NCI-H2081 (cell line): Measurements from ENCODE around the gene LKAAEAR1.
"Not testable (repeated sequence)": the region's sequence is repeated elsewhere in the genome, so short reads cannot be mapped to it uniquely, and the experiment has no call there.

Experiments used
- DNase-seq, 2 experiments: peaks; one replicate each; lab custom pipeline; 2025; lab: John Stamatoyannopoulos, UW

Gene LKAAEAR1, protein sequence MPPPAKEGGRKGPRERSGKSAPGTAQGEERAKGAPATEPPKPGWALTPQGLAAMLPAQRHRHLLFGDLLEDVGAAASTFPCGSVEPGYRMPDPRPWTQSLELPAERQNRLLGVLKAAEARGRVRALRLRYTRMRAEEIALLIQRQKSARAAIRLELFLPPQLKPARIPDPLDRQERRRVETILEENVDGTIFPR

DNA sequence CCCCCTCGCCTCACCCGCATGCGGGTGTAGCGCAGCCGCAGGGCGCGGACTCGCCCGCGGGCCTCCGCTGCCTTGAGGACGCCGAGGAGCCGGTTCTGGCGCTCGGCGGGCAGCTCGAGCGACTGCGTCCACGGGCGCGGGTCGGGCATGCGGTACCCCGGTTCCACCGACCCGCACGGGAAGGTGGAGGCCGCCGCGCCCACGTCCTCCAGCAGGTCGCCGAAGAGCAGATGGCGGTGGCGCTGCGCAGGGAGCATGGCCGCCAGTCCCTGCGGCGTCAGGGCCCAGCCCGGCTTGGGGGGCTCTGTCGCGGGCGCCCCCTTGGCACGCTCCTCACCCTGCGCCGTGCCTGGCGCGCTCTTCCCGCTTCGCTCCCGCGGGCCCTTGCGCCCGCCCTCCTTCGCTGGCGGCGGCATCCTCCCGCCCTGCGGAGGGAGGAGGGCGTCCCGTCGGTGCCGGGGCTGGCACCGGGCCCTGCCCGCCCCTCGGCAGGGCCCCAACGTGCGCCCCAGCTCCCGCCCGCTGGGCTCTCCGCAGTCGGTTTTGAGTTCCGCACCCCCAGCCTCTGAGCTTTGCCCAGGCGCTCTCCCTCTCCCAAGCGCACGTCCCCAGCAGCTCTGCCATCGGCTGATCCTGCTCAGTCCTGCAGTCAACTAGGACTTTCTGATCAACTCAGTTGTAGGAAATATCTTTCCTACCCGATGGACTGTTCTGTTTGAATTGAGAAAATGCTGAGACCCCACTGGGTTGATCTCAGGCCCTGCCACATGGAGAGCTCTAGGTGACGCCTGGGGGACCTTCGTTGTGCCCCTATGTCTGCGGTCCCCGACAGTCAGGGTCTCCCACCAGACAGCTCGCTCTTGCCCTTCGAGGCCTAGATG is at the start of gene LKAAEAR1:
LKAAEAR1 (minus strand) TSS at position 595 of the 881 bp plus-strand sequence; CDS start at position 416, 179 bp downstream.
- peak in 1 of 2 experiments; percentile 25 for DNase-seq

DNA sequence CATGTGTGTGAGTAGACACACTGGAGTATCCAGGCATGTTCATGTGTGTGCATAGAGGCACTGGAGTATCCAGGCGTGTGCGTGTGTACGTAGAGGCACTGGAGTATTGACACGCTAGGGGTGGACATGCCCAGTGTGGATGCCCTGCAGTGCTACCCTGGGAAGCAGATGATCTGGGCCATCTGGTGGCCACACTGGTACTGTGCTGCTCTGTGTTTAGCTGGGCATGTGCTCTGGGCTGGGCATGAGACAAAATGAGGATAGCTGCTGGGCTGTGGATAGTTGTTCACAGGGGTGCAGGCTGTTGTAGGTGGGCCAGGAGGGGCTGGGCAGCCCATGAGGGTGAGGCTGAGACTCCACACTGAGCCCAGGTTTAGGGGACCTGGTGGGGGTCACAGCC is 47.2 kb upstream of the LKAAEAR1 start:
- peak in 1 of 2 experiments; percentile 24 for DNase-seq

DNA sequence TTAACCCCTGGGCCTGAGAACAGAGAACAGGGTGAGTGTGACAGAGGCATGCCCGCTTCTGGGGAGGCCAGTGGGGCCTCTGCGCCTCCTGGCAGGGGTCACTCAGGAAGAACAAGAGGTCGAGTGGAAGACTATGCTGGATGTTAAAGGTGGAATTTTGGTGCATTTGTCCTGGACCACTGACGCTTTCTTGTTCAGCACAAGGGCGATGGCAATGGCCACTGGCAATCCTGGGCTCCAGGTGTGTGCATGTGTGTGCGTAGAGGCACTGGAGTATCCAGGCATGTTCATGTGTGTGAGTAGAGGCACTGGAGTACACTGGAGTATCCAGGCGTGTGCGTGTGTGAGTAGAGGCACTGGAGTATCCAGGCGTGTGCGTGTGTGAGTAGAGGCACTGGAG is 46.7 kb upstream of the LKAAEAR1 start:
- DNase-seq, result no peak

DNA sequence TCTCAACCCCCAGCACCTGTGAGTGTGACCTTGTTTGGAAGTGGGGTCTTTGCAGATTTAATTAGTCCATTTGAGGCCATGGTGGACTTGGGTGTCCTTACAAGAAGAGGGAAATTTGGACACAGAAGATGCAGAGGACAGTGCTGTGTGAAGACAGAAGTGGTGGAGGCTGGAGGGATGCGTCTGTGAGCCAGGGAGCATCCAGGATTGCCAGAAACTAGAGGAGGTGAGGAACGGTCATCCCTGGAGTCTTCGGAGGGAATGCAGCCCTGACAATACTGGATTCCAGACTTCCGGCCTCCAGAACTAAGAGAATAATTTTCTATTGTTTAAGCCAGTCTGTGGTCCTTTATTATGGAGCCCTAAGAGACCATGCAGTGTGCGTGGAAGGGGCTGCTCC is 46.1 kb upstream of the LKAAEAR1 start:
- no peak for DNase-seq

DNA sequence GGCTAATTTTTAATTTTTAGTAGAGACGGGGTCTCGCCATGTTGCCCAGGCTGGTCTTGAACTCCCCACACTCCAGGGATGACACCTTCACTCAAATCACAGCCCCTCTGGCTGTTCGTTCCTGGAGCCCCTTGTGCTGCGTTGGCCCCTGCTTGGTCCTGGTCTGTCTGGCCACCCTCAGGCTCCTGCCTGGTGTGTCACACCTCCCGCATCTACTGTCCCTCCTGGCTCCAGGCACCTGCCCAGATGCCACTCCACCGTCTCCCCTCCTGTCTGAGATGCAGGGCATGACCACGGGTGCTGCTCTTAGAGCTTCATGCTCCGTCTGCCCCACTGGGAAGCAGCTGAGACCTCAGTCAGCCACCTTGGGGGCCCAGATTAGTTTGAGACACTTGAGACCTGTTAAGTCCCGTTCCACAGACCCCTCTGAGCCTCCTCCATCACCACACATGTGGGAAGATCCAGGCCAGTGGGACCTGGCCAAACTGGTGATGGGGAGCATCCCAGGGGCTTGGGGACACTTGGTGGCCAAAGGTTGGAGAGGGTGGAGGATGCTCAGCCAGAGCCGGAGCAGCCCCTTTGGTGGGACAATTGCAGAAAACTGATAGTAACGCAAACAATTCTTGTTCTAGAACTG is 45.1 kb upstream of the LKAAEAR1 start:
- no peak for DNase-seq

DNA sequence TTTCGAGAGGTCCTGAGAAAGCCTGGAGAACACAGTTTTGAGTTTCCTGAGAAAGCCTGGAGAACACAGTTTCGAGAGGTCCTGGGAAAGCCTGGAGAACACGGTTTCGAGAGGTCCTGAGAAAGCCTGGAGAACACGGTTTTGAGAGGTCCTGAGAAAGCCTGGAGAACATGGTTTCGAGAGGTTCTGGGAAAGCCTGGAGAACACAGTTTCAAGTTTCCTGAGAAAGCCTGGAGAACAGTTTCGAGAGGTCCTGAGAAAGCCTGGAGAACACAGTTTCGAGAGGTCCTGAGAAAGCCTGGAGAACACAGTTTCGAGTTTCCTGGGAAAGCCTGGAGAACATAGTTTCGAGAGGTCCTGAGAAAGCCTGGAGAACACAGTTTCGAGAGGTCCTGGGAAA is 39.3 kb upstream of the LKAAEAR1 start:
- DNase-seq, result not testable (repeated sequence)

DNA sequence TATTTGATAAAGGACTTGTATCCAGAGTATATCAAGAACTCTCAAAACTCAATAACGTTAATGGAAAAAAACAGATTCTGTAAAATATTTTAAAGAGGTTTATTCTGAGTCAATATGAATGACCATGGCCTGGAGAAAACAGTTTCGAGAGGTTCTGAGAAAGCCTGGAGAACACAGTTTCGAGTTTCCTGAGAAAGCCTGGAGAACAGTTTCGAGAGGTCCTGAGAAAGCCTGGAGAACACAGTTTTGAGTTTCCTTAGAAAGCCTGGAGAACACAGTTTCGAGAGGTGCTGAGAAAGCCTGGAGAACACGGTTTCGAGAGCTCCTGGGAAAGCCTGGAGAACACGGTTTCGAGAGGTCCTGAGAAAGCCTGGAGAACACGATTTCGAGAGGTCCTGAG is 38.7 kb upstream of the LKAAEAR1 start:
- not testable (repeated sequence) for DNase-seq

DNA sequence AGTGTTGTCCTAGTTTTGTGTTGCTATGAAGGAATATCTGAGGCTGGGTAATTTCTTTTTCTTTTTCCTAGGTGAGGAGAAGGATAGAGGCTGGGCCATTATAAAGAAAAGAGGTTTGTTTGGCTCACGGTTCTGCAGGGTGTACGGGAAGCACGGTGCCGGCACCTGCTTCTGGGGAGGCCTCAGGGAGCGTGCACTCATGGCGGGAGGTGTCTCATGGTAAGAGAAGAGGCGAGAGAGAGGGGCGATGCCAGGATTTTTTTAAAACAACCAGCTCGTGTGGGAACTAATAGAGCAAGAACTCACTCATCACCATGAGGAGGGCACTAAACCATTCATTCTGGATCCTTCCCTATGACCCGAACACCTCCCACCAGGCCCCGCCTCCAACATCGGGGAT is 37.4 kb upstream of the LKAAEAR1 start:
- no peak for DNase-seq

DNA sequence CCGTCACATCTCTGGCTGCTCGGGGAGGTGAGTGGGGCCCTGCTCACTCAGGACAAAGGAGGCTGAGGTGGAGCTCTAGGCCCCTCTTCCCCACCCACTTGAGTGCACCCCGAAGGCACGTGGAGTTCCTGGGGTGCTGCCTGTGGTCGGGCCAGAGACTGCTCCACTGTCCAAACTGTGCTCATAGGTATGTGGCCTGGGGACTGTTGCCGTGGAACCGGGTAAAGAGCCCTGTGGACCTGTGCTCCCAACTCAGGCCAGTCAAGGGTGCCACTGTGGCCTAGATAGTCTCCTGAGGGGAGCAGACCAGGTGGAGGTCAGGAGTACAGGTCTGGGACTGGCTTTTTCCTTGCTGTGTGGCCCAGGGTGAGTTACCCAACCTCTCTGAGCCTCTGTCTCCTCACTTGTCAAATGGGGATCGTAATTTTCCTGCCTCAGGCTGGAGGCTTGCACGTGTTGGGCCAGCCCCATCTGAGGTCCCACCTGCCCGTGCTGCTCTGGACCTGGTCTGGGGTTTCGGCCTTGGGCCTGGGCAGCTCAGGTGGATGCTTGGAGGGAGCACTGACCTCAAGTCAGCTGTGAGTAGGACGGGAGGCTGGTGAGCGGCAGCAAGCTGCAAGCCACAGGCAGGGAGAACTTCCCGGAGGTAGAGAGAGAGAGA is 35.6 kb upstream of the LKAAEAR1 start:
- DNase-seq, result no peak

DNA sequence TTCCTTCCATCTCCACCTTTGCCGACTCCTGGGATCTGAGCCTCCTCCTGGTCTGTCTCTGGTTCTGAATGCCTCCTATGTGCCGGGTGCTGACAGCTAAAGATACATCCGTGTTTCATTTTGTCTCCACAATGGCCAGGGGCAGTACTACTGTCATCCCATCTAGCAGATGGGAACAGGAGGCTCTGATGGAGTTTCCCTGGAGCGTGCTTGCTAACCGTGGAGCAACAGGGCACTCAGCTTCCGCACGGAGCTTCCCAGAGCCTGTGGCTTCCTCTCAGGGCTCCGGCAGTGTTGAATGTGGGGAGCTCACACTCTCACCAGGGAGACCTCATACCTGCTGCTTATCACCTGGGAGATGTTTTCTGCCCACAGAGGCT is 35.1 kb upstream of the LKAAEAR1 start:
- DNase-seq, result no peak

DNA sequence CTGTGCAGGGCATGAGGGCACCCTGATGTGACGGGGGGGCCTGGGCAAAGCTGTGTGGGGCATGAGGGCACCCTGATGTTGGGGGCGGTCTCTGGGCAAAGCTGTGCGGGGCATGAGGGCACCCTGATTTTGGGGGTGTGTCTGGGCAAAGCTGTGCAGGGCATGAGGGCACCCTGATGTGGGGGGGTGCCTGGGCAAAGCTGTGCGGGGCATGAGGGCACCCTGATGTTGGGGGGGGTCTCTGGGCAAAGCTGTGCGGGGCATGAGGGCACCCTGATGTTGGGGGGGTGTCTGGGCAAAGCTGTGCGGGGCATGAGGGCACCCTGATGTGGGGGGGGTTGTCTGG is 33.2 kb upstream of the LKAAEAR1 start:
- DNase-seq, result not testable (repeated sequence)

DNA sequence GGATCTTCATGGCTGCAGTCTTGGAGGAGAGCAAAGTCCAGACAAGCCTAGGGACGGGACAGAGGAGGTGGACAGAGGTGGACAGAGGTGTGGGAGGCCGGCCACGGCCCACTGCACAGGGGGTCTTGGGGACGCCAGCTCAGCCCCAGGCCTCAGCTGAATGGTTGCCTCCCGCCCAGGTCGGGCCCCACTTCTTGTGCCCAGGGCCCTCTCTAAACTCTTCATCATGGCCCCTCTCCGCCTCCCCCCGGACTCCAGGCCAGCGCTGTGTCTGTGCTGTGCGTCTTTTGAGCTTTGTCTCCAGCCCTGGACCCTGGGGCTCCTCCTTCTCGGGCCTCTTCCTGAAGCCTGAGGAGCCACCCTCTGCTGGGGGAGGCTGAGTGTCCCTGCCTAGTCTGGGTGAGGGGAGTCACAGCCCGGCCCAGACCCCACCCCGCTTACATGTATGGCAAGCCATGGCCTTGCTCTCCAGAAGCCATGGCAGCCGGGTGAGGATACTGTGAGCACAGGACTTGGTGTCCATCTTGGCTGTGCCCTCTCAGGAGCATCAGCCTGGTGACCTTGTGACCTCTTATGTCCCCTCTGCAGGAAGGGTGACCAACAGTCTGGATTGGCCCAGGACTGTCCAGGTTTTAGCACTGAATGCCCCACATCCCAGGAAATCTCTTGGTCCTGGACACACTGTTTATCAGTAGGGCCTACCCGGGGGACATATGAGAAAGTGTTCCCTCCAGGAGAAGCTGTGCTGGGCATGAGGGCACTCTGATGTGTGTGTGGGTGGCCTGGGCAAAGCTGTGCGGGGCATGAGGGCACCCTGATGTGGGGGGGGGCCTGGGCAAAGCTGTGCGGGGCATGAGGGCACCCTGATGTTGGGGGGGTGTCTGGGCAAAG is 32.6 kb upstream of the LKAAEAR1 start:
- no peak for DNase-seq

DNA sequence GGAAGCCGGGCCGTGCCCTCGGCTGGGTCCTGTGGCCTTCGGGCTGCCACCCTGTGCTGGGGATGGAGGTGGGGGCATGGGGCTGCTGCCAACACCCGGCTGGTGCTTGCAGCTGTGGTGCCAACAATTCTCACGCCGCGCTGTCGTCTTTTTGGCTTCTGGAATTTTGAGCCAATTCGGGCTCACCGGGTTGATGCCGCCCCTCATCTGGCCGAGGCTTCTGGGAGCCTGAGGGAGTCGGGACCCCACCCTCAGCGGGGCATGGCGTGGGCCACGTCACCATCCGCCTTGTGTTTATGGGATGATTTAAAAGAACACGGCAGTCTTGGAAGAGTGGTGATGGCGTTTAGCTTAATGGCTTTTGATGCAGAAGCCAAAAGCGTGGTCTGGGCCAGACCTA is 31.8 kb upstream of the LKAAEAR1 start:
- DNase-seq, result no peak

DNA sequence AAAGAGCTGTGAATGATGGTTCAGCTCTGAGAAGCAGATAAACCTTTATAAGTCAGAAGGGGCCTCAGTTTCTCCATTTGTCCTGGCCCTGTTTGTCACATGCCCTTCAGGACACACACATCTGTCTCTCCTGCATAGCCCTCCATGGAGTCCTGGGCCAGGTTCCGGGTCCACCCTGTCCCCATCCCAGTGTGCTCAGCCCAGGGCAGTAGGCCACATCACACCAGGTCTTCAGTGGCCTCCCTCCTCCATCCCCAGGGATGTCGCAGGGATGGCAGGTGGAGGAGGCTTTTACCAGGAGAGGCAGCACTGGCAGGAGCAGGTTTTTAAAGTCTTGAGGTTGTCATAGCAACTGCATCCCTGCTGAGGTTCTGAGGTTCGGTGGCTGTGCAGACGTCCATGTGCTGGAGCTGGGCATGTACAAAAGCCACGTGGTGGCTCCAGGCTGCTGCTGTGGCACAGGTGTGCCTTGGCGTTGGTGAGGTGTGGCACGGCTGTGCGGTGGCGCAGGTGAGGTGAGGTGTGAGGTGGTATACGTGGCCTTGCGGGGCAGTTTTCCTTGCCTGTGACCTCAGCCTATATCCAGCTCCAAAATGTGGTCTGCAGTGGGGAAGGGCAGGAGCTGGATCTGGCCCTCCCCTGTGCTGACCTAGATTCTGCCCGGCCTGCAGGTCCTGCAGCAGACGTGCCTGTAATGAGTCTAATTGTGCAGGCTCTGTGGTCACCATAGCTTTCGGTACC is 31.1 kb upstream of the LKAAEAR1 start:
- peak in 1 of 2 experiments; percentile 13 for DNase-seq

DNA sequence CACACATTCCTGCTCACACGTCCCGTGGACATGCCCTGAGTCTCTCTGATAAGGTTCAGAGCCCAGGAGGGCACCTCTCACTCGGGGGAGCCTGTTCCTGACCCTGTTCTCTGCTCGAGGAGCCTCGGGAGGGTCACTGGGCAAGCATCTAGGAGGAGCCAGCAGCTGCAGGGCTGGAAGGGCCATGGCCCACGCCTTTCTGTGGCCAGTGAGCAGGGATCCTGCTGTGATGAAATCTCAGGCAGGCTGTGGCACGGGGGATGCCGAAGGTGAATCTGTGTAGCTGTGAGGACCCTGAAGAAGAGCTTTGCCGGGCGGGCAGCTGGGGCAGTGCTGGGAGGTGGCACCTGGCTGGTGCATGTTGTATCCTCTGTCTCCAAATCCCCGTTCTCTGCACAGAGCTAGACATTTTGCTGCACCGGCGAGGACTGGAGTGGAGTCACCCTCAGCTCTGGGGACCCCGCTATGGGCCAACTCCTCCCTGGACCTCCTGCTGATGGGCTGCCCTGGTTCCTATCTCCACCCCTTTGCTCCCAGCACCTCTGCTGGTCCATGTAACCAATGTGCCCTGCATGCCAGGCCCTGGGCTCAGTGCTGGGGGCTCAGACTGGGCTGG is 30.3 kb upstream of the LKAAEAR1 start:
- DNase-seq, result no peak

DNA sequence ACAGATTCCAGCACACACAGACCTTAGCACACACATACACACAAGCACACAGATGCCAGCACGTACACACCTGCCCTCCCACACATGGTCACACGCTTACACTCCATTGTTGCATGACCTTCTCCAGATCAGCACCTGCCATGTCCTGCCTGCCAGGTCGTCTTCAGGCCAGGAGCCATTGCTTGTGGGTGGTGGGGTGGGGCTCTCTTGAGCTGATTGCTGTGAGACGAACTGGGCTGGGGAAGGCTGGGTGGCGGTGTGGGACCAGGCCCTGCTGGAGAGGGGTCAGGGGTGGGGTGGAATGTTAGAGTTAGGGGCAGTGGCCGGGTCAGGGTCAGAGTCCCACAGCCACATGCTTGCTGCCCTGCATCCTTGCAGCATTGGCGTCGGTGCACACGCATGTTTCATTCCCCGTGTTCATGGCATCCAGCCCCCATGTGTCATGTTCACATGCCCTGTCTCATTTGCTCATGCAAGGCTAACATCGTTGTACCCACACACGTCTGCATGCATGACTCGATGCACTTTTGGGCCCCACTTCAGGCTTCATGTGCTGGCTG is 29.7 kb upstream of the LKAAEAR1 start:
- no peak for DNase-seq

DNA sequence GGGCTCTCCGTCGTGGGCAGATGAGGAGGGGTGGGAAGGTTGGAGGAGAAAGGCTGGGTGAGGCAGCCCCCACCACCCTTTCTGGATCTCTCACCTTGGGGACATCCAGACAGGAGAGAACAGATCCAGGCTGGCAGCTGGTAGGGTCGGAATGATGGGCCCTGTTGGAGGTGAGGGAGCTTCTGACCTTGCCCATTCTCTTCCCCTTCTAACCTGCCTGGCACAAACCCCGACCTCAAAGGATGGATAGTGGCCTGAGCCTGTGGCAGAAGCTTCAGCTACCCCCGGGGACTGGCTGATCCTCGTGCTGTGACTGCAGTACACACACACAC is 29.2 kb upstream of the LKAAEAR1 start:
- no peak for DNase-seq

DNA sequence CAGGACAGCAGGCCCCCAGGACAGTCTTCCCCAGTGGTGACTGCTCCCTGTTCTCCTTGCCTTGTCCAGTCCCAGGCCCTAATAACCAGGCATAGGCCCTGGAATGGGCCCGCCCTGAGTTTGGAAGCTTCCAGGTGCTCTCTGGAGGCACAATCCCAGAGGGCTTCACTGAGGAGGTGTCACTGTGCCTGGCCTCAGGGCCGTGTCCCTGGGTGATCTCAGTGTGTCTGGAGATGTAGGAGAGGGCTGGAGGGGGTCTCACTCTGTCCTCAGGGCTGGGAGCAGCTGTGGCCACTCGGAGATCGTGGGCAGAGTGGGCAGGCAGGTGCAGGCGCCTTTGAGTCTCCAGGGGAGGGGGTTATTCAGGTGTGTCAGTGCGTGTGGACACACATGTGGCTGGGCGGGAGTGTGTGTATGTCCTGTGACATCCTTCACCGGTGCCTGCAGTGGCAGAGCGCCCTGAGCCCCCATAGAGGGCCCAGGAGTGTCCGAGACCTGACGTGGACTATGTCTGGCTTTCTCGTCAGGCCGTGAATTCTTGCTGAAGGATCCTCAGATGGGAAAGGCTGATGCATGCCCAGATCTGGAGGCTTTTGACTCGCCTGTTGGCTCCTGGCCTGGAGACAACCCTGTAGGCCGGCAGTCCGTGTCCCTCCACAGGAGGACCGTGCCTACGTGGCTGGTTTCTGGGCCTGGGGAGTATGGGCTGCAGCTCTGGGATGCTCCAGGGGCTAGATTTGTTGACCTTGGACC is 28.7 kb upstream of the LKAAEAR1 start:
- no peak for DNase-seq

DNA sequence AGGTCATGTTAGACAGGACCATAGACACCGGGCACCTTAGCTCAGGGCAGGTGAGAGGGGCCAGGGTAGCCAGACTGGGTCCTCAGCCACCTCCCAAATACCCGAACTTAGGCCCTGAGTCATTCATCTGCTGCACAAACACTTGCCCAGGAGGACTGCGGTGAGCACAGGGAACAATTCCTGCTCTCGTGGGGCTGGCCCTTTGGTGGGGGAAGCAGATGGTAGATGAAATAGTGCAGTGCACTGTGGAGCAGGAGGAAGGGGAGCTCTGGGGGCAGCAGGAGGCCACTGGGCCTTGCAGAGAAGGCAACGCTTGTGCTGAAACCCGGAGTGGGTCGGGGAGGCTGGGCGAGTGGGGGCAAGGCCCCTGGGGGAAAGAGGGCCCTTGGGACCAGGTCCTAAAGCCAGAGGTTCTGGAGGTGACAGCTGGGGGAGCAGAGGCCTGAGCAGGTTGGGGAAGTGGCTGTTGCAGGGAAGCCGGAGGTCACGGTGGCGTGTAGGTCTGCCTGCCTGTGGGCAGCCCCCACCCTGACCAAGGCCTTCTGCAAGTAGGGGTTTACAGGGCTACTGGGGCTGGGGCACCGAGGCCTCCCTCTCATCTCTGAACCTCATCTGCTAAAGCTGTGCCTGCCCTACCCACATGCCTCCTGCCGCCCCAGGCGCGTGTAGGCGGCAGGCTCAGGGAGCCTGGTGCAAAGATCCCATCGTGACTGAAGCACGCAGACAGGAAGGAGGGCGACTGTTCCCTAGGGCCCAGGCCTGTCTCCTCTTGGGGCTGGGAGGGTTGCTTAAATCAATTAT is 27.8 kb upstream of the LKAAEAR1 start:
- DNase-seq, result no peak
